HG03354 (cell line): ENCODE results near the gene PDPK1.

Experiments used
- ATAC-seq: cut with Tn5 transposase; IDR thresholded peaks from one replicate; pipeline ENCODE4 v1.9.1; 2021; ENCODE audit warnings: mild to moderate bottlenecking; ENCODE audit not compliant: unreplicated experiment, poor library complexity, severe bottlenecking

The PDPK1 gene

GRCh38 chr16:2537451-2538379 is at the start of gene PDPK1:
Gene PDPK1, plus strand, starts transcription at chr16:2538021. Its CDS starts 92 bp downstream, at chr16:2538113.
- ATAC-seq: peak; percentile 83

GRCh38 chr16:2489581-2489980 is 48.2 kb upstream of the PDPK1 start:
- no peak for ATAC-seq

- ATAC-seq: no peak
Observed at GRCh38 chr16:2490190-2491105, 47.4 kb upstream of the PDPK1 start.

GRCh38 chr16:2492292-2492691 is 45.5 kb upstream of the PDPK1 start:
- no peak for ATAC-seq

GRCh38 chr16:2493605-2494004 is 44.2 kb upstream of the PDPK1 start:
- ATAC-seq: no peak

GRCh38 chr16:2494616-2495015 is 43.2 kb upstream of the PDPK1 start:
- no peak for ATAC-seq

- ATAC-seq: no peak
Observed at GRCh38 chr16:2495041-2495440, 42.8 kb upstream of the PDPK1 start.

- no peak for ATAC-seq
Observed at GRCh38 chr16:2496223-2497115, 41.4 kb upstream of the PDPK1 start.

- ATAC-seq: no peak
Observed at GRCh38 chr16:2497116-2497630, 40.6 kb upstream of the PDPK1 start.

GRCh38 chr16:2497695-2498484 is 39.9 kb upstream of the PDPK1 start:
- ATAC-seq: no peak

- ATAC-seq: no peak
Observed at GRCh38 chr16:2498531-2499253, 39.1 kb upstream of the PDPK1 start.

GRCh38 chr16:2499454-2499853 is 38.4 kb upstream of the PDPK1 start:
- no peak for ATAC-seq

GRCh38 chr16:2499890-2500429 is 37.9 kb upstream of the PDPK1 start:
- no peak for ATAC-seq

GRCh38 chr16:2500430-2500917 is 37.3 kb upstream of the PDPK1 start:
- no peak for ATAC-seq

- ATAC-seq: peak; percentile 62
Observed at GRCh38 chr16:2500918-2501750, 36.7 kb upstream of the PDPK1 start.

GRCh38 chr16:2501946-2502895 is 35.6 kb upstream of the PDPK1 start:
- no peak for ATAC-seq
